NAMALWA (cell line): ENCODE data around the gene GSTT2B.
"Not testable (repeated sequence)": the region's sequence is repeated elsewhere in the genome, so short reads cannot be mapped to it uniquely, and the experiment has no call there.

Experiments
- DNase-seq: peaks from one replicate; pipeline ENCODE4 v3.0.0-alpha.2; 2015; ENCODE audit warnings: low spot score

The GSTT2B gene

DNA sequence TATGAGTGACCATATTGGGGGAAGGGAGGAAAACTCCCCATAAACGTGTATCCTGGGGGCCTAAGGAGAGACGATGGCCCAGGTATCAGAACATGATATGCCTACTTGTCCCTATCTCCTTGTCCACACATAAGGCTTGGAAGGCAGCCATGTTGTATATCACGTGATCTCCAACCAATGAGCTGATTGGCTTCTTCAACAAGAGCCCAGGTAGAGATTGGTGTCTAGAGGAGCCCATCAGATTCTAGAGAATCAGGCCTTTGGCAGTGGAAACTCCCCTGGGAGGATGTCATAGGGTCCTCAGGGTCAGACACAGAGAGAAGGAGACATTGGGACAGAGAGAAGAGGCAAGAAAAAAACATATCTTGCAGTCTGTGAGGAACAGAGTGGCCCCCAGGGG, 13.6 kb downstream of the GSTT2B start:
- peak; percentile 36 for DNase-seq

GRCh38 chr22:23940166-23940565, 20.8 kb downstream of the GSTT2B start:
- not testable (repeated sequence) for DNase-seq

- no peak for DNase-seq
Measured at GRCh38 chr22:23939017-23939357, 22.0 kb downstream of the GSTT2B start.

DNA sequence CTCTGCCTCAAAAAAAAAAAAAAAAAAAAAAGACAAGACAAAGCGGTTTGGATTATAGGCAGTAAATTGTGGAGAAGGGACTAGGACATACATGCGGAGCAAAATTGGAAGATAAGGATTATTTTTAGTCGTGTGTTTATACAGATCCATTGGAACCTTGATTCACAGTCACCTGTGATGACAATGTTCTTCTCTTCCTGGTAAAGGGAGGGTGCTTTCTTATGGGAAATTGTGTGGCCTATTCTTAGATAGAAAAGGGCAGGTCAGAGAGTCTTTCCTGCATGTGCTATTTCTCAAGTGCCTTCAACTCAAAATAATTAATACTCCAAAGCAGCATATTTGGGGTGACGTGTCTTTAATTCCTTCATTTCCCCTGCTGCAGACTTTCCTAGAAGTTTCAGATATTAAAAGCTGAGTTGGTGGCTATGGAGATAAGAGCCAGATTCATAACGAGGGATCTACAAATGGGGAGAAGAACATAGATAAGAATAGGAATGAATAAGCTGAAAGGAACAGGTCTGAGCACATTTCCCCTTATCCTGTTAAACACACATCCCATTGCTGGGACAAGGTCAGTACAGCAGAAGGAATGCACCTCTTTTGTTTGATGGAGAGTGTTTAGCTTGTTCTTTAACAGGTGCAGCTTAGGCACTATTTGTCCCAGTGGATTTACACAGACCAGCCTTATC, 22.5 kb downstream of the GSTT2B start:
- no peak for DNase-seq

GRCh38 chr22:23926561-23926960, 34.4 kb downstream of the GSTT2B start:
- DNase-seq, result no peak

- DNase-seq, result no peak
Measured at GRCh38 chr22:23925020-23925606, 35.9 kb downstream of the GSTT2B start.

DNA sequence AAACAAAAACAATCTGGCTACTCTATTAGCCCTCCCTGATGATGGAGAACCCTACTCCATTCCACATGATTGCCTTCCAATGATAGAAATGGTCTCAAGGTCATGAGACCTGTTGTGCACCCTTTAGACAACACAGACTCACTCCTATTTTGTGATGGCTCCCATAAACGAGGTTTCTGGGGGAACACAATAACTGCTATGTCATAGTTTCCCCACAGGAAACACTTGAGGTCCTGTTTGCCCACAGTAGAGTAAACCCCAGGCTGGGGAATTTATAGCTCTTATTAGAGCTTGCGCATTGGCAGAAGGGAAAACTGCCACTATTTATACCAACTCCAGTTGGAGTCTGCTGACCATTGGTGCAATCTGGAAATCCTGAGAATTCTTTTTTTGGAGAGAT, 38.1 kb downstream of the GSTT2B start:
- DNase-seq, result no peak

DNA sequence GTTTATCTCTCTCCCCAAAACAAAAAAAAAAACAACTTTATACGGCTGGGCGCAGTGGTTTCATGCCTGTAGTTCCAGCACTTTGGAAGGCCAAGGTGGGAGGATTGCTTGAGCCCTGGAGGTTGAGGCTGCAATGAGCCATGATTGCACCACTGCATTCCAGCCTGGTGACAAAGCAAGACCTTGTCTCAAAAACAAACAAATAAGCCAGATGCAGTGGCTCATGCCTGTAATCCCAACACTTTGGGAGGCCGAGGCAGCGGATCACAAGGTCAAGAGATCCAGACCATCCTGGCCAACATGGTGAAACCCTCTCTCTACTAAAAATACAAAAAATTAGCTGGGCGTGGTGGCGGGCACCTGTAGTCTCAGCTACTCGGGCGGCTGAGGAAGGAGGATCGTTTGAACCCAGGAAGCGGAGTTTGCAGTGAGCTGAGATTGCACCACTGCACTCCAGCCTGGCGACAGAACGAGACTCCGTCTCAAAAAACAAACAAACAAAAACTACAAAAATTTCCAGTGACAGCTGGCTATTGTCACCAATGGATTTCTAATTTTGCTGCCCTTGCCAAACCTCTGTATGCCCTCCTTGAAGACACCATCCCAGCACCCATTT, 39.3 kb downstream of the GSTT2B start:
- not testable (repeated sequence) for DNase-seq

DNA sequence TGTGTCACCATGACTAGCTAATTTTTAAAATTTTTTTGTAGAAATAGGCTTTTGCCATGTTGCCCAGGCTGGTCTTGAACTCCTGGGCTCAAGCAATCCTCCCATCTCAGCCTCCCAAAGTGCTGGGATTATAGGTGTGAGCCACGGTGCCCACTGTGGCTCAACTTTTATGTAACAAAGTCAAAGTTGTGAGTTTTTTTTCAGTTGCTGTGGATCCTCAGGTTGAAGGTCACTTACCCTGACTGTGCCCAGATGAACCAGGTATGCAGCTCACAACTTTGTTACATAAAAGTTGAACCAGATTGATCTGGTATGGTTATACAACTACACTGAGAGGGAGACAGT, 40.8 kb downstream of the GSTT2B start:
- DNase-seq, result not testable (repeated sequence)

DNA sequence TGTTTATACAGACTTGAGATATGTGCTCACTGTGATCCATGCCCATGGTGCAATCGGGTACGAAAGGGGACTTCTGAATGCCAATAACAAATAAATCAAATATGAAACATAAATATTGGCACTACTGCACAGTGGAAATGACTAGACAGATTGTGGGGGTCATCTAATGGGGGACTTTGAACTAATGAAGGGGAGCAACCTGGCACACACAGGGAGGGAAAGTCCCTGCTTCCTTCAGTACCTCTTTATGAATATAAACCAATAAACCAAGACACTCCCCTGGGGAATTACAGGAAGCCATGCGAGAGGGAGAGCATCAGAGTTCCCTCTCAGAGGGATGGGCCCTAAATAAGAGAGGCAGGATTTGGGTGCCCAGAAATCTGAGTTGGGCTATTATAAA, 45.7 kb downstream of the GSTT2B start:
- DNase-seq, result no peak

GRCh38 chr22:23913661-23914353, 47.2 kb downstream of the GSTT2B start:
- DNase-seq, result peak; percentile 99

GRCh38 chr22:23913306-23913660, 47.7 kb downstream of the GSTT2B start:
- DNase-seq, result peak; percentile 62

- no peak for DNase-seq
Measured at GRCh38 chr22:23912293-23912903, 48.6 kb downstream of the GSTT2B start.

GRCh38 chr22:23911318-23911980, 49.5 kb downstream of the GSTT2B start:
- peak; percentile 80 for DNase-seq

- no peak for DNase-seq
Measured at GRCh38 chr22:23910496-23911190, 50.4 kb downstream of the GSTT2B start.

GRCh38 chr22:23909296-23909898, 51.6 kb downstream of the GSTT2B start:
- no peak for DNase-seq

GRCh38 chr22:23908587-23909205, 52.3 kb downstream of the GSTT2B start:
- DNase-seq, result no peak

DNA sequence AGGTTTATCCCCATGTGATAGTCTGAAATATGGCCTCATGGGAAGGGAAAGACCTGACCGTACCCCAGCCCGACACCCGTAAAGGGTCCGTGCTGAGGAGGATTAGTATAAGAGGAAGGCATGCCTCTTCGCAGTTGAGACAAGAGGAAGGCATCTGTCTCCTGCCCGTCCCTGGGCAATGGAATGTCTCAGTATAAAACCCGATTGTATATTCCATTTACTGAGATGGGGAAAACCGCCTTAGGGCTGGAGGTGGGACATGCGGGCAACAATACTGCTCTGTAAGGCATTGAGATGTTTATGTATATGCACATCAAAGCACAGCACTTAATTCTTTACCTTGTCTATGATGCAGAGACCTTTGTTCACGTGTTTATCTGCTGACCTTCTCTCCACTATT, 53.6 kb downstream of the GSTT2B start:
- DNase-seq, result not testable (repeated sequence)
